OCI-M2 (cell line): ENCODE measurements around the gene UMAD1.

Source experiments
- DNase-seq: peaks from one replicate; lab custom pipeline; 2025; ENCODE audit not compliant: unreplicated experiment; lab: John Stamatoyannopoulos, UW

The UMAD1 gene

GRCh38 chr7:7720193-7720592, 79.6 kb downstream of the UMAD1 start:
- no peak for DNase-seq

GRCh38 chr7:7720750-7721621, 80.4 kb downstream of the UMAD1 start:
- no peak for DNase-seq

GRCh38 chr7:7731732-7732131, 91.2 kb downstream of the UMAD1 start:
- DNase-seq, result no peak

GRCh38 chr7:7732621-7733281, 92.2 kb downstream of the UMAD1 start:
- no peak for DNase-seq

- DNase-seq, result no peak
Observed at GRCh38 chr7:7736671-7737070, 96.1 kb downstream of the UMAD1 start.

- no peak for DNase-seq
Observed at GRCh38 chr7:7737674-7738073, 97.1 kb downstream of the UMAD1 start.

GRCh38 chr7:7738177-7738576, 97.6 kb downstream of the UMAD1 start:
- DNase-seq, result no peak

GRCh38 chr7:7738622-7739021, 98.1 kb downstream of the UMAD1 start:
- DNase-seq, result no peak

- no peak for DNase-seq
Observed at GRCh38 chr7:7739204-7740036, 98.9 kb downstream of the UMAD1 start.

- no peak for DNase-seq
Observed at GRCh38 chr7:7740037-7740355, 99.4 kb downstream of the UMAD1 start.

- DNase-seq, result no peak
Observed at GRCh38 chr7:7742223-7742622, 101.7 kb downstream of the UMAD1 start.

GRCh38 chr7:7745258-7745657, 104.7 kb downstream of the UMAD1 start:
- no peak for DNase-seq

GRCh38 chr7:7745966-7746365, 105.4 kb downstream of the UMAD1 start:
- DNase-seq, result no peak

GRCh38 chr7:7746458-7746857, 105.9 kb downstream of the UMAD1 start:
- DNase-seq, result no peak

- no peak for DNase-seq
Observed at GRCh38 chr7:7750571-7751242, 110.2 kb downstream of the UMAD1 start.

GRCh38 chr7:7751243-7752092, 110.9 kb downstream of the UMAD1 start:
- DNase-seq, result no peak

- DNase-seq, result no peak
Observed at GRCh38 chr7:7756577-7756976, 116.0 kb downstream of the UMAD1 start.

- DNase-seq, result no peak
Observed at GRCh38 chr7:7757576-7757975, 117.0 kb downstream of the UMAD1 start.

GRCh38 chr7:7761340-7761973, 120.9 kb downstream of the UMAD1 start:
- no peak for DNase-seq
